Left lung (tissue), 10 donors: ENCODE results near the gene URM1. TPM values are rescaled to one million over a fixed set of nuclear protein-coding genes. Genes with fewer than 3 reads are reported as not detected.

Source experiments
- ATAC-seq: fragments of 200-7000 bp; cut with Tn5 transposase; one replicate; pipeline ENCODE4 v1.9.1; 2020; ENCODE audit warnings: moderate library complexity
- DNase-seq, 4 donors: peaks; one replicate each; pipeline ENCODE4 v3.0.0-alpha.2; 2013 to 2020
- H3K27ac ChIP-seq, 2 donors: fragments of 200-600 bp; sonication (generic) in 1 of 2; one replicate each; pipeline versions ENCODE4 v1.5.0 to v1.8.0; 2020 to 2021
- H3K27me3 ChIP-seq, 2 donors: fragments of 200-600 bp; sonication (generic) in 1 of 2; one replicate each; pipeline versions ENCODE4 v1.5.0 to v1.8.0; 2020 to 2021
- H3K36me3 ChIP-seq, 2 donors: fragments of 200-600 bp; sonication (generic) in 1 of 2; one replicate each; pipeline versions ENCODE4 v1.5.0 to v1.8.0; 2020 to 2021
- H3K4me1 ChIP-seq, 2 donors: fragments of 200-600 bp; one replicate each; pipeline ENCODE4 v1.8.0; 2021
- H3K4me3 ChIP-seq, 2 donors: fragments of 200-600 bp; sonication (generic) in 1 of 2; one replicate each; pipeline versions ENCODE4 v1.5.0 to v1.8.0; 2020 to 2021; ENCODE audit warnings: mild to moderate bottlenecking in 1 of 2
- H3K9me3 ChIP-seq, 2 donors: fragments of 200-600 bp; sonication (generic) in 1 of 2; one replicate each; pipeline versions ENCODE4 v1.5.0 to v1.8.0; 2020 to 2021
- CTCF ChIP-seq, 2 donors: fragments of 200-600 bp; sonication (generic) in 1 of 2; IDR thresholded peaks; one replicate each; pipeline versions ENCODE4 v1.5.0 to v1.8.0; 2021; ENCODE audit warnings: antibody characterized with exemption in 2 of 2
- intact Hi-C, 2 donors: fragments of 100-400 bp; cut with DNase I; formaldehyde crosslinking; loops; one replicate each; pipeline versions ENCODE4 v1.11.2 to v1.14.2; 2022
- polyA plus RNA-seq, 6 donors: library from polyadenylated mRNA; unstranded; fragments of 120-200 nt; gene quantifications; one replicate each; pipeline ENCODE4 v1.2.1, GENCODE V29; 2013; ENCODE audit not compliant: insufficient read length in 6 of 6
- total RNA-seq, 2 donors: library from RNA; stranded (reverse); fragmentation: NEBNext Ultra II Directional; extraction: Animal tissue kit (Norgen Biotek cat#: 25700); gene quantifications; one replicate each; pipeline ENCODE4 v1.2.1, GENCODE V29; 2021
- donor health status: DM: no; HTN: yes; CAD: no.
- donor health status: DM: no; HTN: no; CAD: no.

The URM1 gene
- total and polyA plus RNA-seq, 8 donors, result 55.1 to 66.8 (median 59.7) TPM

GRCh38 chr9:128340691-128341434, 30.3 kb upstream of the URM1 start:
- Histone ChIP-seq H3K27me3 (no peaks in the 10 kb centered on the region), H3K9me3 (no peaks in the 10 kb centered on the region), H3K27ac (peak overlapping the region; percentile 53 to 85), H3K4me1 (peaks cover 8 to 21% of the 10 kb centered on the region in 2 donors), H3K36me3 (peaks cover 0 to 30% of the 10 kb centered on the region in 2 donors), H3K4me3 (peak overlapping the region; percentile 75 to 82)
- intact Hi-C loops, result no loop called here
- TF ChIP-seq CTCF (IDR thresholded peaks at IDR 0.05), result no peak
- peak; percentile 22 for ATAC-seq
- DNase-seq, result no peak

DNA sequence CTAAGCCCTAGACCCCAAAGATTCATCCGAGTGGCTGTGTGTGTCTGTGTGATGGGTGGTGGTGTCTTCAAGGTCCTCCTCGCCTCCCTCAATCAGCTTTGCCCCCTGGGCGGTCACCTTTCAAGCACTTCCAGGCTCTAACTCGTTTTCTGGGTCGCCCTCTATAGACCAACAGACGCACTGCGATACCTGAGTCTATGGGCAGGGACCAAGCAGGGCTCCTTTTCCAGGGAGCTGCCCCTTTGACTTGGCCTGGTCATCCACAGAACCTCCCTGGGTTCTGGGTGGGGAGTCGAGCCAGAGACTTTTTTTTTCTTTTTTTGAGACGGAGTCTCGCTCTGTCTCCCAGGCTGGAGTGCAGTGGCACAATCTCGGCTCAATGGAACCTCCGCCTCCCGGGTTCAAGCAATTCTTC, 29.7 kb upstream of the URM1 start:
- Histone ChIP-seq H3K4me3 (peak overlapping the region; percentile 75 to 82), H3K4me1 (peaks cover 8 to 21% of the 10 kb centered on the region in 2 donors), H3K27ac (no peak overlapping the region), H3K27me3 (no peaks in the 10 kb centered on the region), H3K36me3 (peaks cover 0 to 36% of the 10 kb centered on the region in 2 donors), H3K9me3 (no peaks in the 10 kb centered on the region)
- DNase-seq (peak in 2 of 4 donors; percentile 55 to 67), ATAC-seq (peak; percentile 77)
- peak; percentile 54 to 69 for TF ChIP-seq CTCF (IDR thresholded peaks at IDR 0.05)
- intact Hi-C loops, result no loop called here

DNA sequence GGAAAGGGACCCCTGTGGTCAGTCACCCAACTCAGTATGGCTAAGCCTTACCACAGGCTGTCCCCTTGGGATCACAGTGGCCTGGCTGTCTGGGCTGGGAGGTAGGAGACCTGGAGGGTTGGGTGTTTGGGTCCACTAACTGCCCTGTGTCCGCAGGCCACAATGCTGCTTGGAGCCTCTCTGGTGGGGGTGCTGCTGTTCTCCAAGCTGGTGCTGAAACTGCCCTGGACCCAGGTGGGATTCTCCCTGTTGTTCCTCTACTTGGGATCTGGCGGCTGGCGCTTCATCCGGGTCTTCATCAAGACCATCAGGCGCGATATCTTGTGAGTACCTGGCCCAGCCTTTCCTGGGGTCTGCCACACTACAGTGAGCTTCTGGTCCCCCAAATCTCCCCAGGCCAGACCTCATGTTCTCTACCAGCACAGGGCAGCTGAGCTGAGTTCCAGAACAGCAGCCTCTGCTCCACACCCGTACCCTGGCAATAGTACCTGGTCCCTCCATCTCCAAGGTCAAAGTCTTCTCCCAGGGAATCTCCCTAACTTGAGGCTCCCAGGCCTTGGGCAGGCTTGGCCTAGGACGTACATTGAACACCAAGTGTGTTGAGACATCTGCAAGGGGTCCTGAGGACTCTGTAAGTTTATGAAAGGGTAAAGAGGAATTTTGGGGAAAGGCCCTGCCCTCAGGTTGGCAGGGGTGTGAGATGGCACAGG, 28.0 kb upstream of the URM1 start:
- H3K27ac ChIP-seq, result no peak overlapping the region
- peaks cover 8 to 21% of the 10 kb centered on the region in 2 donors for H3K4me1 ChIP-seq
- ATAC-seq (no peak), DNase-seq (no peak)
- H3K36me3 ChIP-seq, result peaks cover 0 to 53% of the 10 kb centered on the region in 2 donors
- TF ChIP-seq CTCF (IDR thresholded peaks at IDR 0.05), result no peak
- no peaks in the 10 kb centered on the region for H3K9me3 ChIP-seq
- intact Hi-C loops, result no loop called here
- H3K27me3 ChIP-seq, result no peaks in the 10 kb centered on the region
- H3K4me3 ChIP-seq, result no peak overlapping the region

GRCh38 chr9:128343855-128344254, 27.3 kb upstream of the URM1 start:
- no peak for DNase-seq
- H3K9me3 ChIP-seq, result no peaks in the 10 kb centered on the region
- H3K27me3 ChIP-seq, result no peaks in the 10 kb centered on the region
- no peak for TF ChIP-seq CTCF (IDR thresholded peaks at IDR 0.05)
- peaks cover 8 to 21% of the 10 kb centered on the region in 2 donors for H3K4me1 ChIP-seq
- H3K27ac ChIP-seq, result no peak overlapping the region
- intact Hi-C loops, result no loop called here
- no peak overlapping the region for H3K4me3 ChIP-seq
- ATAC-seq, result no peak
- peaks cover 0 to 60% of the 10 kb centered on the region in 2 donors for H3K36me3 ChIP-seq

DNA sequence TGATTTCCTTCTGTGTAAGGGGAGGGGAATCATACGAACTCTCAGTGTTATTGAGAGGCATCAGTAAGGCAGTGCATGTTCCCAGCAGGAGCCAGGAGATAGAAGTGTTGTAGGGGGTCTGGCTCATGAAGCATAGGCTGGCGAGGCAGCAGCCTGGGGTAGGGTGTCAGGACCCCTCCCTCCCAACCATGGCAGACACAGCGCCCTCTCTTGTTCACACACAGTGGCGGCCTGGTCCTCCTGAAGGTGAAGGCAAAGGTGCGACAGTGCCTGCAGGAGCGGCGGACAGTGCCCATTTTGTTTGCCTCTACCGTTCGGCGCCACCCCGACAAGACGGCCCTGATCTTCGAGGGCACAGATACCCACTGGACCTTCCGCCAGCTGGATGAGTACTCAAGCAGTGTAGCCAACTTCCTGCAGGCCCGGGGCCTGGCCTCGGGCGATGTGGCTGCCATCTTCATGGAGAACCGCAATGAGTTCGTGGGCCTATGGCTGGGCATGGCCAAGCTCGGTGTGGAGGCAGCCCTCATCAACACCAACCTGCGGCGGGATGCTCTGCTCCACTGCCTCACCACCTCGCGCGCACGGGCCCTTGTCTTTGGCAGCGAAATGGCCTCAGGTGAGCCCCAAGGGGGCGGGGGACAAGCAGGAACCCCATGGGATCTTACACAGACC, 26.1 kb upstream of the URM1 start:
- Histone ChIP-seq H3K9me3 (no peaks in the 10 kb centered on the region), H3K4me3 (no peak overlapping the region), H3K4me1 (peaks cover 8 to 14% of the 10 kb centered on the region in 2 donors), H3K27me3 (no peaks in the 10 kb centered on the region), H3K27ac (no peak overlapping the region), H3K36me3 (peaks cover 0 to 72% of the 10 kb centered on the region in 2 donors)
- DNase-seq (no peak), ATAC-seq (no peak)
- TF ChIP-seq CTCF (IDR thresholded peaks at IDR 0.05), result no peak
- intact Hi-C loops, result no loop called here
